GM21447 (cell line): Measurements from ENCODE around the gene PGAM4.
"Not testable (repeated sequence)": the region's sequence is repeated elsewhere in the genome, so short reads cannot be mapped to it uniquely, and the experiment has no call there.

Experiments used
- ATAC-seq: cut with Tn5 transposase; IDR thresholded peaks from one replicate; pipeline ENCODE4 v1.9.1; 2021; ENCODE audit not compliant: unreplicated experiment

PGAM4 gene

DNA sequence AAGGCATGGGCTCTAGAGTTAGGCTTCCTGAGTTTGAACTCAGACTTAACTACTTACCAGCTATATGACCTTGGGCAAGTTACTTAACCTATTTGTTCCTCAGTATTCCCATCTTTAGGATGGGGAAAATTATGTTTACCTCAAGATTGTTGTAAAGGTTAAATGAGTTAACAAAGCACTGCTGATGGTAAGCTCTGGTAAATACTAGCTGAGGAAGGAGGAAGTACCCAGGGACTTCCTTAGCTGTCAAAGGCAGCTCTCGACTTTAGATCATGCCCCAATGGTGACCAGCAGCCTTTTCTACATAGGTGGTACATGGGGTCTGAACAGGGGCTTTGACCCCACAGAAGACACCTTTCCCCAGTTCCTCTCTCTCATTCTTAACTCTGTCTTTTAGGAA lies 38.9 kb downstream of the PGAM4 start:
- no peak for ATAC-seq

DNA sequence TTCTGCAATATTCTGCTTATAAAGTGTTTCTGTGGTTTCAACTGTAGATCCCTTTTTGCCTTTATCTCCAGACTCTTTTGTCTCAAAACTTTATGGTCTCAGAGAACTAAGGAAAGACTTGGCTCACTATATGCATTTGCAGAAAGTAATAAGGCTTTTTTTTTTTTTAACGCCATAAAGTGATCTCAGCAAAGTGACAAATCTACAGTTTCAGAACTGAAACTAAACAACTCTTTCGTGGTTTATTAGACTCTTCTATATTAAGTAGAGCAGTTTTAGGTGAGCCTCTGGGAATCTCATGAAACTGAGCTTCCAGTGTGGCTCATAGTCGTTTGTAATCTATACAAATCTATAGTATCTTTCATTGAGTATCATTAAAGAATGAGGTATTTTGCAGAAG lies 43.7 kb downstream of the PGAM4 start:
- ATAC-seq: no peak

DNA sequence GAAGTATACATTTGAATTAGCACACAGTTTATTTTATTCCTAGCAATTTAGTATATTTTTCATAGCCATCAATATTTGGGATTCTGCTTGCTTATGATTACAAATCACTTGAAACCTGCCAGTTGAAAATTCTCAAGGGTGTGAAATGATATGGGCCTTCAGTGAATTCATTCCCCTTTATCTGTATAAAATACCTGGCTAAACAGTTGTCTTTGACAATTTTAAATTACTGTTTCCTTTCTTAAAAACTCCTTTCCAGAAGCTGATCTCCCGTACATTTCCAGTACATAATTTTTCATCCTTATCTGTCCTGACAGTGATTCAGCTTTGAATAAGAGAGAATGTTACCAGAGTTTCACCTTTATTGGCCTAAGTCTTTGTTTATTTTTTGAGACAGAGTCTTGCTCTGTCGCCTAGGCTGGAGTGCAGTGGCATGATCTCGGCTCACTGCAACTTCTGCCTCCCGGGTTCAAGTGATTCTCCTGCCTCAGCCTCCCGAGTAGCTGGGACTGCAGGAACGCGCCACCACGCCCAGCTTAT lies 45.0 kb downstream of the PGAM4 start:
- ATAC-seq: no peak

DNA sequence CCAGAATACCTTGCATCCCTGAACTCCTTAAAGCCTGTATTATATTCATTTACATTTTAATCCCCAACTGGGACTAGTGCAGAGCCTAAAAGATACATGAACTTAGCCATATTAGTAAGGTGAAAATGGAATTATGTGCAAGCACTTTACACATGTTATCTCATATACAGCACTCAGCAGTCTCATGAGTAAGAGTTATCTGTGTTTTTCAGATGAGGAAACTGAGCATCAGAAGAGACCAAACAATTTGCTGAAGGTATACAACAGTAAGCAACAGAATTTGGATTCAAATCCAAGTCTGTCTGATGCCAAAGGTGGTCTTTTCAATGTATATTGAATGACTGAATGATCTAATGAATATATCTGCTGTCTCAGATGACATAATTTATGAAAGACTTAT lies 46.7 kb downstream of the PGAM4 start:
- no peak for ATAC-seq

DNA sequence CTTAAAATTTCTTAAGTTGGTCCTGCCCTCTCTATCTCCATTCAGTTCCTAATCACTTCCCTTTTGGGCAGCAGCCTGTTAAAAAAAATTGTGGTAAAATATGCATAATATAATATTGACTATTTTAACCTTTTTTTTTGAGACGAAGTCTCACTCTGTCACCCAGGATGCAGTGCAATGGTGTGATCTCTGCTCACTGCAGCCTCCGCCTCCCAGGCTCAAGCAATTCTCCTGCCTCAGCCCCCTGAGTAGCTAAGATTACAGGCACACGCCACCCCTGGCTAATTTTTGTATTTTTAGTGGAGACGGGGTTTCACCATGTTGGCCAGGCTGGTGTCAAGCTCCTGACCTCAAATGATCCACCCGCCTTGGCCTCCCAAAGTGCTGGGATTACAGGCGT lies 50.1 kb downstream of the PGAM4 start:
- not testable (repeated sequence) for ATAC-seq

DNA sequence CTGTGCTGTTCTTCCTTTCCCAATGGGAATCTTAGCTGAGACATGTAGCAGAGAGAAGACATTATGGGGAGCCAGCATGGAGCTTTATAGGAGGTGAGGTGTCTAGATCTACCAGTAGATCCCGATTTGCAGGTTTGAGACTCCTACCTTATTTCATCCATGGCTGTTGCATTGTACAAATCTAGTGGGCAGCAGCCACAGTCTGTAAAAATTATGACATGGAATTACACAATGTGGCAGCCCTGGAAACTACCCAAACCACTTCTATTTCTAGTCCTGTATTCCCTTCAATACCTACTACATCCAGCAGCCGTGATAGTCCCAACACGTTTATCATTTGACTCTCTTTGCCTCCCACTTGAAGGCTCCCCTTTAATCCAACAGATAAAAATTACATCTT lies 50.9 kb downstream of the PGAM4 start:
- no peak for ATAC-seq
